ENCODE measurements around the gene B4GALT3. TPM values are rescaled to one million over a fixed set of nuclear protein-coding genes. Genes with fewer than 3 reads are reported as not detected.

Gene B4GALT3
- total and polyA plus RNA-seq, 9 of the 15 experiments (the other 6 are each of a cell fraction or from before 2014, with no cell fraction given) = 31.2 to 103 (median 46.1) TPM

DNA sequence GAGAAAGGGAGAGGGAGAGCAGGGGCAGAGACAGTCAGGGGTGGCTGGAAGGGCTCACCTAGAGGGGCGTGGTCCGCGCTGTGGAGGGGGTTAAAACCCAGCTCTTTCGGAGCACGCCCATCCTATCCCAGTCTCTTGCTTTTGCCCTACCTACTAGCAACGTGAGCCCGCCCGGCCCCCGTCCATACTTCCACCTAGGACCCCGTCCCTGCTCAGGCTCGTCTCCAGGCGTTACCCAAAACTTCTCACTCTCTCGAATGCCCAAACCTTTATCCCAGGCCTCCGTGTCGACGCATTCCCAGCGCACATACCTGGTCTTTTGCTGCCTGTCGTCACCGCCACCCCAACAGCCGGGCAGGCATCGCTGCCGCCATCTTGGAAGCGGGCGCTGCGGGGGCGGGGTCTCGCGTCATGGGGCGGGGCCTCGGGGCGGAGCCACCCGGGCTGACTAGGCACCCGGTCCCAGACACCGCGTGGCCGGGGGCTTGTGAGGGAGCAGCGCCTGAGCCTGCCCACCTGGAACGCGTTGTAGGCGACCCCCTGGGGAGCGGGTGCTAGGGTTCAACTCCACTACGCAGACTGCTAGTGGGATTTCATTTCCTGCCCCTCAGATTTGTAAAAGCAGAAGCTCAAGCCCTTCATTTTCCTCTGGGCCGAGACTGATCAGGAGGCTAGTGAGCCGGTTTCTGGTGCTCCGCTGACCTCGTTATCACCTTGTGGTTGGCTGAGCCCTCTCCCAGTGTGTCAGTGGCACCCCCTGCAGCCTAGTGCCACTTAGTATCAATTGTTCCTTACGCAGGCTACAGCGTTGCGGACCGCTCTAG, at the start of gene B4GALT3 (continued):
- TF ChIP-seq FOXA3 (CRISPR knock-in tag; conservative IDR thresholded peaks at IDR 0.05 in 1 of 2, IDR thresholded peaks at IDR 0.05 in 1 of 2) = peak in 1 of 2 experiments; percentile 36; a peak in 1 of 4 replicates
- TF ChIP-seq PHB (CRISPR knock-in tag; IDR thresholded peaks at IDR 0.05) = no peak; the same call in 1 of the 2 replicates
- TF ChIP-seq E2F3 (CRISPR knock-in tag; IDR thresholded peaks at IDR 0.05) = no peak
- TF ChIP-seq THRAP3 (IDR thresholded peaks at IDR 0.05; ENCODE audit: borderline replicate concordance) = 0 out of 2 replicates have a peak, but pooled peaks have one; percentile 50
- no peak for TF ChIP-seq HNRNPK (IDR thresholded peaks at IDR 0.05; ENCODE audit: low read depth, low read length, poor library complexity, severe bottlenecking)
- TF ChIP-seq MEF2A (IDR thresholded peaks at IDR 0.05; ENCODE audit: control insufficient read depth, low read depth, low read length) = no peak
- peak; percentile 80 for TF ChIP-seq CTBP1 (IDR thresholded peaks at IDR 0.05; ENCODE audit: borderline replicate concordance)
- TF ChIP-seq ZFX (CRISPR knock-in tag; IDR thresholded peaks at IDR 0.05) = peak; percentile 81
- TF ChIP-seq SIN3A (IDR thresholded peaks at IDR 0.05; ENCODE audit: borderline replicate concordance in 2 of 2, control insufficient read depth in 1 of 2, low read depth in 2 of 2, low read length in 2 of 2) = peak; percentile 3 to 80; a peak in 2 of 4 replicates
- no peak for TF ChIP-seq ZC3H8 (IDR thresholded peaks at IDR 0.05)
- TF ChIP-seq SMC3 (conservative IDR thresholded peaks at IDR 0.05; ENCODE audit: insufficient read depth, low read depth, low read length) = peak; percentile 57
- TF ChIP-seq, protein P1, sequence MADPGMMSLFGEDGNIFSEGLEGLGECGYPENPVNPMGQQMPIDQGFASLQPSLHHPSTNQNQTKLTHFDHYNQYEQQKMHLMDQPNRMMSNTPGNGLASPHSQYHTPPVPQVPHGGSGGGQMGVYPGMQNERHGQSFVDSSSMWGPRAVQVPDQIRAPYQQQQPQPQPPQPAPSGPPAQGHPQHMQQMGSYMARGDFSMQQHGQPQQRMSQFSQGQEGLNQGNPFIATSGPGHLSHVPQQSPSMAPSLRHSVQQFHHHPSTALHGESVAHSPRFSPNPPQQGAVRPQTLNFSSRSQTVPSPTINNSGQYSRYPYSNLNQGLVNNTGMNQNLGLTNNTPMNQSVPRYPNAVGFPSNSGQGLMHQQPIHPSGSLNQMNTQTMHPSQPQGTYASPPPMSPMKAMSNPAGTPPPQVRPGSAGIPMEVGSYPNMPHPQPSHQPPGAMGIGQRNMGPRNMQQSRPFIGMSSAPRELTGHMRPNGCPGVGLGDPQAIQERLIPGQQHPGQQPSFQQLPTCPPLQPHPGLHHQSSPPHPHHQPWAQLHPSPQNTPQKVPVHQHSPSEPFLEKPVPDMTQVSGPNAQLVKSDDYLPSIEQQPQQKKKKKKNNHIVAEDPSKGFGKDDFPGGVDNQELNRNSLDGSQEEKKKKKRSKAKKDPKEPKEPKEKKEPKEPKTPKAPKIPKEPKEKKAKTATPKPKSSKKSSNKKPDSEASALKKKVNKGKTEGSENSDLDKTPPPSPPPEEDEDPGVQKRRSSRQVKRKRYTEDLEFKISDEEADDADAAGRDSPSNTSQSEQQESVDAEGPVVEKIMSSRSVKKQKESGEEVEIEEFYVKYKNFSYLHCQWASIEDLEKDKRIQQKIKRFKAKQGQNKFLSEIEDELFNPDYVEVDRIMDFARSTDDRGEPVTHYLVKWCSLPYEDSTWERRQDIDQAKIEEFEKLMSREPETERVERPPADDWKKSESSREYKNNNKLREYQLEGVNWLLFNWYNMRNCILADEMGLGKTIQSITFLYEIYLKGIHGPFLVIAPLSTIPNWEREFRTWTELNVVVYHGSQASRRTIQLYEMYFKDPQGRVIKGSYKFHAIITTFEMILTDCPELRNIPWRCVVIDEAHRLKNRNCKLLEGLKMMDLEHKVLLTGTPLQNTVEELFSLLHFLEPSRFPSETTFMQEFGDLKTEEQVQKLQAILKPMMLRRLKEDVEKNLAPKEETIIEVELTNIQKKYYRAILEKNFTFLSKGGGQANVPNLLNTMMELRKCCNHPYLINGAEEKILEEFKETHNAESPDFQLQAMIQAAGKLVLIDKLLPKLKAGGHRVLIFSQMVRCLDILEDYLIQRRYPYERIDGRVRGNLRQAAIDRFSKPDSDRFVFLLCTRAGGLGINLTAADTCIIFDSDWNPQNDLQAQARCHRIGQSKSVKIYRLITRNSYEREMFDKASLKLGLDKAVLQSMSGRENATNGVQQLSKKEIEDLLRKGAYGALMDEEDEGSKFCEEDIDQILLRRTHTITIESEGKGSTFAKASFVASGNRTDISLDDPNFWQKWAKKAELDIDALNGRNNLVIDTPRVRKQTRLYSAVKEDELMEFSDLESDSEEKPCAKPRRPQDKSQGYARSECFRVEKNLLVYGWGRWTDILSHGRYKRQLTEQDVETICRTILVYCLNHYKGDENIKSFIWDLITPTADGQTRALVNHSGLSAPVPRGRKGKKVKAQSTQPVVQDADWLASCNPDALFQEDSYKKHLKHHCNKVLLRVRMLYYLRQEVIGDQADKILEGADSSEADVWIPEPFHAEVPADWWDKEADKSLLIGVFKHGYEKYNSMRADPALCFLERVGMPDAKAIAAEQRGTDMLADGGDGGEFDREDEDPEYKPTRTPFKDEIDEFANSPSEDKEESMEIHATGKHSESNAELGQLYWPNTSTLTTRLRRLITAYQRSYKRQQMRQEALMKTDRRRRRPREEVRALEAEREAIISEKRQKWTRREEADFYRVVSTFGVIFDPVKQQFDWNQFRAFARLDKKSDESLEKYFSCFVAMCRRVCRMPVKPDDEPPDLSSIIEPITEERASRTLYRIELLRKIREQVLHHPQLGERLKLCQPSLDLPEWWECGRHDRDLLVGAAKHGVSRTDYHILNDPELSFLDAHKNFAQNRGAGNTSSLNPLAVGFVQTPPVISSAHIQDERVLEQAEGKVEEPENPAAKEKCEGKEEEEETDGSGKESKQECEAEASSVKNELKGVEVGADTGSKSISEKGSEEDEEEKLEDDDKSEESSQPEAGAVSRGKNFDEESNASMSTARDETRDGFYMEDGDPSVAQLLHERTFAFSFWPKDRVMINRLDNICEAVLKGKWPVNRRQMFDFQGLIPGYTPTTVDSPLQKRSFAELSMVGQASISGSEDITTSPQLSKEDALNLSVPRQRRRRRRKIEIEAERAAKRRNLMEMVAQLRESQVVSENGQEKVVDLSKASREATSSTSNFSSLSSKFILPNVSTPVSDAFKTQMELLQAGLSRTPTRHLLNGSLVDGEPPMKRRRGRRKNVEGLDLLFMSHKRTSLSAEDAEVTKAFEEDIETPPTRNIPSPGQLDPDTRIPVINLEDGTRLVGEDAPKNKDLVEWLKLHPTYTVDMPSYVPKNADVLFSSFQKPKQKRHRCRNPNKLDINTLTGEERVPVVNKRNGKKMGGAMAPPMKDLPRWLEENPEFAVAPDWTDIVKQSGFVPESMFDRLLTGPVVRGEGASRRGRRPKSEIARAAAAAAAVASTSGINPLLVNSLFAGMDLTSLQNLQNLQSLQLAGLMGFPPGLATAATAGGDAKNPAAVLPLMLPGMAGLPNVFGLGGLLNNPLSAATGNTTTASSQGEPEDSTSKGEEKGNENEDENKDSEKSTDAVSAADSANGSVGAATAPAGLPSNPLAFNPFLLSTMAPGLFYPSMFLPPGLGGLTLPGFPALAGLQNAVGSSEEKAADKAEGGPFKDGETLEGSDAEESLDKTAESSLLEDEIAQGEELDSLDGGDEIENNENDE (IDR thresholded peaks at IDR 0.05; ENCODE audit: low read depth, low read length) = no peak
- TF ChIP-seq, protein P2, sequence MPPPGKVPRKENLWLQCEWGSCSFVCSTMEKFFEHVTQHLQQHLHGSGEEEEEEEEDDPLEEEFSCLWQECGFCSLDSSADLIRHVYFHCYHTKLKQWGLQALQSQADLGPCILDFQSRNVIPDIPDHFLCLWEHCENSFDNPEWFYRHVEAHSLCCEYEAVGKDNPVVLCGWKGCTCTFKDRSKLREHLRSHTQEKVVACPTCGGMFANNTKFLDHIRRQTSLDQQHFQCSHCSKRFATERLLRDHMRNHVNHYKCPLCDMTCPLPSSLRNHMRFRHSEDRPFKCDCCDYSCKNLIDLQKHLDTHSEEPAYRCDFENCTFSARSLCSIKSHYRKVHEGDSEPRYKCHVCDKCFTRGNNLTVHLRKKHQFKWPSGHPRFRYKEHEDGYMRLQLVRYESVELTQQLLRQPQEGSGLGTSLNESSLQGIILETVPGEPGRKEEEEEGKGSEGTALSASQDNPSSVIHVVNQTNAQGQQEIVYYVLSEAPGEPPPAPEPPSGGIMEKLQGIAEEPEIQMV (tag; conservative IDR thresholded peaks at IDR 0.05; ENCODE audit: low read depth) = no peak

Measured in K562 (cell line).